ENCODE measurements around the gene MYH1. TPM values are rescaled to one million over a fixed set of nuclear protein-coding genes. Genes with fewer than 3 reads are reported as not detected.

MYH1 gene
- total RNA-seq, 3 donors from 2014 or later (not counting 1 experiment from before 2014, with no cell fraction given), result not detected

DNA sequence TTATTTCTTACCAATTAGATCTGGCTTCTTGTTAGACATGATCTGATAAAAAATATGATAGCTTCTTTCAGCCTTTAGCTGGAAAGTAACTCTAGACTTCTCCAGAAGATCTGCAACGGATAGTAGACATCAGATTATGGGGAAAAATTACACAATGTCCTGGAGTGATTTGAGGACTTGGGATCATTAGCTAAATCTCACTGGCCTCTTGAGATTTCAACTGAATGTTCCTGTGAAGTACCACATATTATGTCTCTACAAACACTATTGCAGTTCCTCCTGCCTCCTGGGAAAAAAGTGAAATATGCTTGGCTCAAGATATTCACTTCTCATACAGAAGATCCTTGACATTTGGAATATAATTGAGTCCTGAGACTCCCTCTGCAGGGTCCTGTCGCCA is 5.5 kb downstream of the MYH1 start:
- no peaks in the 10 kb centered on the region for H3K27me3 ChIP-seq (ENCODE audit: control insufficient read depth, insufficient read depth, low read length)
- Mint-ChIP-seq H3K27ac (no peak overlapping the region), H3K4me1 (no peaks in the 10 kb centered on the region), H3K27me3 (ENCODE audit: low read depth in 2 of 2) (peaks cover 3 to 44% of the 10 kb centered on the region in 2 donors), H3K36me3 (no peaks in the 10 kb centered on the region), H3K9me3 (no peaks in the 10 kb centered on the region), H3K4me3 (no peak overlapping the region)
- TF ChIP-seq, protein P1, sequence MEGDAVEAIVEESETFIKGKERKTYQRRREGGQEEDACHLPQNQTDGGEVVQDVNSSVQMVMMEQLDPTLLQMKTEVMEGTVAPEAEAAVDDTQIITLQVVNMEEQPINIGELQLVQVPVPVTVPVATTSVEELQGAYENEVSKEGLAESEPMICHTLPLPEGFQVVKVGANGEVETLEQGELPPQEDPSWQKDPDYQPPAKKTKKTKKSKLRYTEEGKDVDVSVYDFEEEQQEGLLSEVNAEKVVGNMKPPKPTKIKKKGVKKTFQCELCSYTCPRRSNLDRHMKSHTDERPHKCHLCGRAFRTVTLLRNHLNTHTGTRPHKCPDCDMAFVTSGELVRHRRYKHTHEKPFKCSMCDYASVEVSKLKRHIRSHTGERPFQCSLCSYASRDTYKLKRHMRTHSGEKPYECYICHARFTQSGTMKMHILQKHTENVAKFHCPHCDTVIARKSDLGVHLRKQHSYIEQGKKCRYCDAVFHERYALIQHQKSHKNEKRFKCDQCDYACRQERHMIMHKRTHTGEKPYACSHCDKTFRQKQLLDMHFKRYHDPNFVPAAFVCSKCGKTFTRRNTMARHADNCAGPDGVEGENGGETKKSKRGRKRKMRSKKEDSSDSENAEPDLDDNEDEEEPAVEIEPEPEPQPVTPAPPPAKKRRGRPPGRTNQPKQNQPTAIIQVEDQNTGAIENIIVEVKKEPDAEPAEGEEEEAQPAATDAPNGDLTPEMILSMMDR (IDR thresholded peaks at IDR 0.05), result no peak
- no peaks in the 10 kb centered on the region for H3K9me3 ChIP-seq (ENCODE audit: control insufficient read depth, insufficient read depth, low read length)
- H3K27ac ChIP-seq (ENCODE audit: low read length), result no peak overlapping the region
- H3K4me3 ChIP-seq (ENCODE audit: low read length), result no peak overlapping the region
- DNase-seq, result no peak
- H3K36me3 ChIP-seq (ENCODE audit: control insufficient read depth, insufficient read depth, low read length), result no peaks in the 10 kb centered on the region
- WGBS (ENCODE audit: insufficient coverage), result 43% methylated on average over 2 of the region's 2 CpGs
- H3K4me1 ChIP-seq (ENCODE audit: control insufficient read depth, insufficient read depth, low read length), result no peaks in the 10 kb centered on the region
- intact Hi-C loops (cut with micrococcal nuclease), result no loop called here
- ATAC-seq, result no peak

DNA sequence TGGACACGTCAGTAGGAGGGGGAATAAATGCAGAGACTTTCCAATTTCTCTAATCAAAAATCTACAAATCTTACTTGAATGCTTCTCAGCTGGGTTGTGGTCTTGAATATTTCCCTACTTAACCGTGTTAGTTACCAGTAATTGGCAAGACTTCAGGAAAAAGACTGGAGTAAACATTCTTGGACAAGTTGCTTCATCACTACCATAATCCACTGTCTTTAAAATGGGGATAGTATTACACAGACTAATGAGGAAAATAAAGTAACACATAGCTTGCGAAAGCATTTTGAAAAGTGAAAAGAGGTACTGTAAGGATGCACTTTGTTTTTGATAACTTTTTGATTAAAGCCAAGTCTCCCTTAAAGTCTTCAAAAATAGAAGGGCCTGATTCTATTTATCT is 18.4 kb downstream of the MYH1 start:
- Mint-ChIP-seq H3K27ac (no peak overlapping the region), H3K27me3 (ENCODE audit: low read depth in 2 of 2) (peaks cover 13 to 63% of the 10 kb centered on the region in 2 donors), H3K36me3 (no peaks in the 10 kb centered on the region), H3K4me1 (no peaks in the 10 kb centered on the region), H3K4me3 (no peak overlapping the region), H3K9me3 (no peaks in the 10 kb centered on the region)
- intact Hi-C loops (cut with micrococcal nuclease), result no loop called here
- 100% methylated on average over 1 of the region's 3 CpGs for WGBS (ENCODE audit: insufficient coverage)
- TF ChIP-seq, protein P1 (IDR thresholded peaks at IDR 0.05), result no peak
- Histone ChIP-seq H3K4me1 (ENCODE audit: control insufficient read depth, insufficient read depth, low read length) (no peaks in the 10 kb centered on the region), H3K9me3 (ENCODE audit: control insufficient read depth, insufficient read depth, low read length) (no peaks in the 10 kb centered on the region), H3K27ac (ENCODE audit: low read length) (no peak overlapping the region), H3K4me3 (ENCODE audit: low read length) (no peak overlapping the region), H3K27me3 (ENCODE audit: control insufficient read depth, insufficient read depth, low read length) (no peaks in the 10 kb centered on the region), H3K36me3 (ENCODE audit: control insufficient read depth, insufficient read depth, low read length) (no peaks in the 10 kb centered on the region)
- ATAC-seq, result no peak
- no peak for DNase-seq

DNA sequence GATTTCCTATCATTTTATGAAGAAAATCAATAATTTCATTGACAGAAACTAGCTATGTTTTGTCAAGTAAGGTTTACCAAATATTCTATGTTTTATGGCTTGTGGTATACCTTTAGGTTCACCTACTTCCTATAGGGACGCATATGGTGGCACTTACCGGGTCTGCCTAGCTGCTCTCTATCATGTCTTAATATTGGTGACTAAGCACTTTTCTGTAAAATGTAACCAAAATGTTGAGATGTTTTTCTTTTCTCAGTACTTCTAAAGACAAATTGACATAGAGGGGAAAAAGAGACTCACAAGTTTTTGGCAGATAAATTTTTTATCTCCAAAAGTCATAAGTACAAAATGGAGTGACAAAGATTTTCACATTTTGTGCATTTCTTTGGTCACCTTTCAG is 26.3 kb downstream of the MYH1 start:
- intact Hi-C loops (cut with micrococcal nuclease), result no loop called here
- H3K4me3 Mint-ChIP-seq, result no peak overlapping the region
- H3K27ac Mint-ChIP-seq, result no peak overlapping the region
- Histone ChIP-seq H3K4me3 (ENCODE audit: low read length) (no peak overlapping the region), H3K9me3 (ENCODE audit: control insufficient read depth, insufficient read depth, low read length) (no peaks in the 10 kb centered on the region), H3K4me1 (ENCODE audit: control insufficient read depth, insufficient read depth, low read length) (no peaks in the 10 kb centered on the region), H3K27ac (ENCODE audit: low read length) (no peak overlapping the region), H3K27me3 (ENCODE audit: control insufficient read depth, insufficient read depth, low read length) (no peaks in the 10 kb centered on the region), H3K36me3 (ENCODE audit: control insufficient read depth, insufficient read depth, low read length) (no peaks in the 10 kb centered on the region)
- peaks cover 10 to 24% of the 10 kb centered on the region in 2 donors for H3K9me3 Mint-ChIP-seq
- TF ChIP-seq, protein P1 (IDR thresholded peaks at IDR 0.05), result no peak
- DNase-seq, result no peak
- 89% methylated on average over 2 of the region's 2 CpGs for WGBS (ENCODE audit: insufficient coverage)
- H3K36me3 Mint-ChIP-seq, result peaks cover 23% of the 10 kb centered on the region
- no peak for ATAC-seq
- H3K27me3 Mint-ChIP-seq (ENCODE audit: low read depth in 2 of 2), result peaks cover 20 to 26% of the 10 kb centered on the region in 2 donors
- no peaks in the 10 kb centered on the region for H3K4me1 Mint-ChIP-seq

DNA sequence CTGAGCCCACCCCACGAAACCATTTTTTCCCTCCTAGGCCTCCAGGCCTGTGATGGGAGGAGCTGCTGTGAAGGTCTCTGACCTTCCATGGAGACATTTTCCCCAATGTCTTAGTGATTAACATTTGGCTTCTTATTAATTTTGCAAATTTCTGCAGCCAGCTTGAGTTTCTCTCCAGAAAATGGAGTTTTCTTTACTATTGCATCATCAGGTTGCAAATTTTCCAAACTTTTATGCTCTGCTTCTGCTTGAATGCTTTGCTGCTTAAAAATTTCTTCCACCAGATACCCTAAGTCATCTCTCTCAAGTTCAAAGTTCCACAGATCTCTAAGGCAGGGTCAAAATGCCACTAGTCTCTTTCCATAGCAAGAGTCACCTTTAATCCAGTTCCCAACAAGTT is 36.1 kb downstream of the MYH1 start:
- peaks cover 5 to 9% of the 10 kb centered on the region in 2 donors for H3K9me3 Mint-ChIP-seq
- peaks cover 7% of the 10 kb centered on the region for H3K9me3 ChIP-seq (ENCODE audit: control insufficient read depth, insufficient read depth, low read length)
- H3K4me1 ChIP-seq (ENCODE audit: control insufficient read depth, insufficient read depth, low read length), result no peaks in the 10 kb centered on the region
- no peak overlapping the region for H3K4me3 ChIP-seq (ENCODE audit: low read length)
- ATAC-seq, result no peak
- no peak overlapping the region for H3K27ac ChIP-seq (ENCODE audit: low read length)
- TF ChIP-seq, protein P1 (IDR thresholded peaks at IDR 0.05), result no peak
- DNase-seq, result no peak
- H3K36me3 Mint-ChIP-seq, result peaks cover 15% of the 10 kb centered on the region
- H3K36me3 ChIP-seq (ENCODE audit: control insufficient read depth, insufficient read depth, low read length), result no peaks in the 10 kb centered on the region
- WGBS (ENCODE audit: insufficient coverage), result no CpG with 5 or more reads among the region's 1 CpG
- no peak overlapping the region for H3K27ac Mint-ChIP-seq
- H3K27me3 Mint-ChIP-seq (ENCODE audit: low read depth in 2 of 2), result peaks cover 2 to 5% of the 10 kb centered on the region in 2 donors
- H3K27me3 ChIP-seq (ENCODE audit: control insufficient read depth, insufficient read depth, low read length), result peaks cover 3% of the 10 kb centered on the region
- intact Hi-C loops (cut with micrococcal nuclease), result no loop called here
- H3K4me1 Mint-ChIP-seq, result no peaks in the 10 kb centered on the region
- H3K4me3 Mint-ChIP-seq, result no peak overlapping the region

Data from natural killer cell (primary cell).